RWPE1 (cell line): ENCODE results near the gene CAMK1.
A peak's percentile ranks its signal among the peaks of the same experiment; 100 is the strongest.

Source experiments
- CTCF ChIA-PET: fragments of 350-600 bp; sonication (Branson Sonifier 250); formaldehyde crosslinking; extraction: SDS; loops from one replicate; lab custom pipeline; 2021; lab: Yijun Ruan, JAX
- POLR2A ChIA-PET: fragments of 400-600 bp; formaldehyde crosslinking; extraction: SDS; loops from one replicate; lab custom pipeline; 2020; ENCODE audit warnings: antibody characterized with exemption; ENCODE audit not compliant: low non-redundant PET; lab: Yijun Ruan, JAX
- DNase-seq: peaks from one replicate; pipeline ENCODE4 v3.0.0; 2012; ENCODE audit warnings: low spot score
- H3K27ac ChIP-seq: fragments of 450-650 bp; 2 replicates; pipeline ENCODE4 v1.5.1; 2017
- CTCF ChIP-seq: fragments of 450-650 bp; conservative IDR thresholded peaks from 2 replicates; pipeline ENCODE4 v1.5.1; 2017; ENCODE audit warnings: low read depth, mild to moderate bottlenecking

Gene CAMK1

GRCh38 chr3:9749296-9749644 is 20.5 kb downstream of the CAMK1 start:
- H3K27ac ChIP-seq: peak overlapping the region; percentile 95
- TF ChIP-seq CTCF: no peak
- CTCF ChIA-PET: no interaction called here
- DNase-seq: no peak
- POLR2A ChIA-PET: no interaction called here

GRCh38 chr3:9748031-9748430 is 21.7 kb downstream of the CAMK1 start:
- POLR2A ChIA-PET: no interaction called here
- no peak for DNase-seq
- TF ChIP-seq CTCF: no peak
- CTCF ChIA-PET: no interaction called here
- H3K27ac ChIP-seq: peak overlapping the region; percentile 95

- DNase-seq: no peak
- no peak for TF ChIP-seq CTCF
- ChIA-PET CTCF (no interaction called here), POLR2A (no interaction called here)
- H3K27ac ChIP-seq: peak overlapping the region; percentile 12
These were observed 22.5 kb downstream of the CAMK1 start for GRCh38 chr3:9747267-9747666.

- no peak for DNase-seq
- no peak for TF ChIP-seq CTCF
- H3K27ac ChIP-seq: no peak overlapping the region
- POLR2A ChIA-PET: no interaction called here
- CTCF ChIA-PET: no interaction called here
These were observed 23.4 kb downstream of the CAMK1 start for GRCh38 chr3:9746330-9746729.

- no peak for TF ChIP-seq CTCF
- ChIA-PET CTCF (no interaction called here), POLR2A (no interaction called here)
- no peak overlapping the region for H3K27ac ChIP-seq
- no peak for DNase-seq
These were observed 24.2 kb downstream of the CAMK1 start for GRCh38 chr3:9745521-9745920.

- DNase-seq: no peak
- ChIA-PET CTCF (no interaction called here), POLR2A (no interaction called here)
- no peak for TF ChIP-seq CTCF
- no peak overlapping the region for H3K27ac ChIP-seq
These were observed 25.6 kb downstream of the CAMK1 start for GRCh38 chr3:9744162-9744561.

GRCh38 chr3:9743548-9743947 is 26.2 kb downstream of the CAMK1 start:
- no peak for DNase-seq
- no peak overlapping the region for H3K27ac ChIP-seq
- no peak for TF ChIP-seq CTCF
- CTCF ChIA-PET: interaction anchor here (0.6 kb wide), 1 partner anchor 441 kb away, joined by 4 read pairs; no protein-coding TSS in a partner anchor
- POLR2A ChIA-PET: no interaction called here
